Suppressor macrophage treated with lipopolysaccharide for 4 hours (primary cell): ENCODE data around the gene TNNI2.

ENCODE experiments used
- DNase-seq: peaks from one replicate; pipeline ENCODE4 v3.0.0-alpha.2; 2020

TNNI2 gene

GRCh38 chr11:1834779-1835670 is 3.8 kb upstream of the TNNI2 start, which contains the start of gene SYT8:
TSS of gene SYT8 (plus strand) at chr11:1834990. CDS start at chr11:1835106, 116 bp downstream.
- DNase-seq = no peak

GRCh38 chr11:1835671-1836010 is 3.1 kb upstream of the TNNI2 start:
- no peak for DNase-seq

GRCh38 chr11:1836011-1836945 is 2.5 kb upstream of the TNNI2 start:
- no peak for DNase-seq

- DNase-seq = peak; percentile 67
Observed at GRCh38 chr11:1837171-1838076, 1.4 kb upstream of the TNNI2 start.

GRCh38 chr11:1838077-1838425 is 730 bp upstream of the TNNI2 start:
- DNase-seq = no peak

GRCh38 chr11:1839204-1839923 is 583 bp downstream of the TNNI2 start:
- DNase-seq = no peak

- peak; percentile 89 for DNase-seq
Observed at GRCh38 chr11:1839924-1840779, 1.4 kb downstream of the TNNI2 start.

GRCh38 chr11:1840780-1841480 is 2.1 kb downstream of the TNNI2 start:
- DNase-seq = no peak

- DNase-seq = no peak
Observed at GRCh38 chr11:1841511-1842148, 2.8 kb downstream of the TNNI2 start.

GRCh38 chr11:1842149-1843097 is 3.6 kb downstream of the TNNI2 start:
- no peak for DNase-seq

GRCh38 chr11:1843098-1843473 is 4.3 kb downstream of the TNNI2 start:
- DNase-seq = no peak

GRCh38 chr11:1843796-1844195 is 5.0 kb downstream of the TNNI2 start:
- no peak for DNase-seq

- peak; percentile 66 for DNase-seq
Observed at GRCh38 chr11:1844221-1845094, 5.7 kb downstream of the TNNI2 start.

GRCh38 chr11:1845095-1845429 is 6.3 kb downstream of the TNNI2 start:
- no peak for DNase-seq

- DNase-seq = no peak
Observed at GRCh38 chr11:1845561-1846452, 7.0 kb downstream of the TNNI2 start.

GRCh38 chr11:1846453-1846932 is 7.7 kb downstream of the TNNI2 start:
- DNase-seq = no peak
